ENCODE measurements around the gene B9D2.
"Not testable (repeated sequence)": the region's sequence is repeated elsewhere in the genome, so short reads cannot be mapped to it uniquely, and the experiment has no call there.

Gene B9D2

GRCh38 chr19:41384351-41384750, 20.4 kb upstream of the B9D2 start:
- Histone ChIP-seq H3K4me3 (replicated peaks; ENCODE audit: low read depth, low read length) (no peak overlapping the region), H3K36me3 (ENCODE audit: control insufficient read depth, insufficient read depth, low read length) (peaks cover 6% of the 10 kb centered on the region), H3K27me3 (replicated peaks; ENCODE audit: control insufficient read depth, insufficient read depth, low read length) (no peaks in the 10 kb centered on the region)
- no peak for DNase-seq (ENCODE audit: extremely low read depth, insufficient read length)
- no peak for TF ChIP-seq CTCF (IDR thresholded peaks at IDR 0.05; ENCODE audit: insufficient read depth, low read length, poor library complexity, severe bottlenecking)

GRCh38 chr19:41381536-41381935, 17.6 kb upstream of the B9D2 start:
- not testable (repeated sequence) for DNase-seq (ENCODE audit: extremely low read depth, insufficient read length)

GRCh38 chr19:41377977-41378709, 14.2 kb upstream of the B9D2 start:
- peak; percentile 62 for TF ChIP-seq CTCF (IDR thresholded peaks at IDR 0.05; ENCODE audit: insufficient read depth, low read length, poor library complexity, severe bottlenecking)
- Histone ChIP-seq H3K4me3 (replicated peaks; ENCODE audit: low read depth, low read length) (no peak overlapping the region), H3K27me3 (replicated peaks; ENCODE audit: control insufficient read depth, insufficient read depth, low read length) (no peaks in the 10 kb centered on the region), H3K36me3 (ENCODE audit: control insufficient read depth, insufficient read depth, low read length) (no peaks in the 10 kb centered on the region; the same call in 1 of the 2 replicates)
- DNase-seq (ENCODE audit: extremely low read depth, insufficient read length), result peak; percentile 74

More at GRCh38 chr19:41381536-41381935, 17.6 kb upstream of the B9D2 start:
- not testable (repeated sequence) for H3K36me3 ChIP-seq (ENCODE audit: control insufficient read depth, insufficient read depth, low read length); H3K27me3 ChIP-seq (replicated peaks; ENCODE audit: control insufficient read depth, insufficient read depth, low read length); H3K4me3 ChIP-seq (replicated peaks; ENCODE audit: low read depth, low read length)

- no peaks in the 10 kb centered on the region; the same call in 1 of the 2 replicates for H3K36me3 ChIP-seq (ENCODE audit: control insufficient read depth, insufficient read depth, low read length)
- no peak for TF ChIP-seq CTCF (IDR thresholded peaks at IDR 0.05; ENCODE audit: insufficient read depth, low read length, poor library complexity, severe bottlenecking)
- no peaks in the 10 kb centered on the region for H3K27me3 ChIP-seq (replicated peaks; ENCODE audit: control insufficient read depth, insufficient read depth, low read length)
- DNase-seq (ENCODE audit: extremely low read depth, insufficient read length), result no peak
- no peak overlapping the region for H3K4me3 ChIP-seq (replicated peaks; ENCODE audit: low read depth, low read length)
These were observed 13.0 kb upstream of the B9D2 start for GRCh38 chr19:41376998-41377365.

GRCh38 chr19:41376241-41376997, 12.5 kb upstream of the B9D2 start, which contains the start of gene TMEM91:
Gene TMEM91, plus strand, starts transcription at chr19:41376533. Its CDS starts 1,777 bp downstream, at chr19:41378310.
- H3K4me3 ChIP-seq (replicated peaks; ENCODE audit: low read depth, low read length), result no peak within 1 kb of the TSS
- DNase-seq (ENCODE audit: extremely low read depth, insufficient read length), result no peak
- H3K27me3 ChIP-seq (replicated peaks; ENCODE audit: control insufficient read depth, insufficient read depth, low read length), result no peaks in the 10 kb centered on the region
- H3K36me3 ChIP-seq (ENCODE audit: control insufficient read depth, insufficient read depth, low read length), result no peaks in the 10 kb centered on the region
- TF ChIP-seq CTCF (IDR thresholded peaks at IDR 0.05; ENCODE audit: insufficient read depth, low read length, poor library complexity, severe bottlenecking), result no peak

GRCh38 chr19:41373993-41374392, 10.0 kb upstream of the B9D2 start:
- no peaks in the 10 kb centered on the region for H3K36me3 ChIP-seq (ENCODE audit: control insufficient read depth, insufficient read depth, low read length)
- no peak for TF ChIP-seq CTCF (IDR thresholded peaks at IDR 0.05; ENCODE audit: insufficient read depth, low read length, poor library complexity, severe bottlenecking)
- no peak for DNase-seq (ENCODE audit: extremely low read depth, insufficient read length)
- H3K27me3 ChIP-seq (replicated peaks; ENCODE audit: control insufficient read depth, insufficient read depth, low read length), result no peaks in the 10 kb centered on the region
- no peak overlapping the region for H3K4me3 ChIP-seq (replicated peaks; ENCODE audit: low read depth, low read length)

All from GM06990 (cell line).